Mesothelial cell of epicardium (in vitro differentiated cells): ENCODE measurements around the gene ITGB4. TPM values are rescaled to one million over a fixed set of nuclear protein-coding genes. Genes with fewer than 3 reads are reported as not detected.

Experiments
- DNase-seq, 2 experiments: peaks; one replicate each; pipeline ENCODE4 v3.0.0; 2021; ENCODE audit warnings: low spot score in 2 of 2; ENCODE audit not compliant: unreplicated experiment in 2 of 2
- H3K27ac Mint-ChIP-seq: 2 replicates; pipeline ENCODE4 v1.8.0; 2021; ENCODE audit warnings: mixed read lengths
- H3K27me3 Mint-ChIP-seq: 2 replicates; pipeline ENCODE4 v1.8.0; 2021; ENCODE audit warnings: low read depth, mixed read lengths
- H3K36me3 Mint-ChIP-seq: 2 replicates; pipeline ENCODE4 v1.8.0; 2021; ENCODE audit warnings: mixed read lengths
- H3K4me1 Mint-ChIP-seq: 2 replicates; pipeline ENCODE4 v1.8.0; 2021; ENCODE audit warnings: mixed read lengths
- H3K4me3 Mint-ChIP-seq: 2 replicates; pipeline ENCODE4 v1.8.0; 2021; ENCODE audit warnings: mild to moderate bottlenecking, moderate library complexity, mixed read lengths
- H3K9me3 Mint-ChIP-seq: 2 replicates; pipeline ENCODE4 v1.8.0; 2021; ENCODE audit warnings: mixed read lengths
- CTCF ChIP-seq: fragments of 200-600 bp; sonication (generic); IDR thresholded peaks from one replicate; pipeline ENCODE4 v1.5.0; 2021; ENCODE audit warnings: antibody characterized with exemption; ENCODE audit not compliant: unreplicated experiment
- microRNA-seq: library from miRNA; unstranded; fragments of <30 nt; microRNA quantifications from one replicate; pipeline ENCODE4 v1.2.0, GENCODE V29; 2021; ENCODE audit warnings: inconsistent platforms, mixed read lengths
- total RNA-seq: library from RNA; stranded (reverse); gene quantifications from 3 replicates; pipeline ENCODE4 v1.2.1, GENCODE V29; 2021

ITGB4 gene
- total RNA-seq, 1 donor from 2014 or later: 117 TPM

- H3K27ac Mint-ChIP-seq: no peak overlapping the region
- no peak for TF ChIP-seq CTCF
- H3K27me3 Mint-ChIP-seq: no peaks in the 10 kb centered on the region
- H3K9me3 Mint-ChIP-seq: no peaks in the 10 kb centered on the region
- DNase-seq: no peak
- H3K4me1 Mint-ChIP-seq: no peaks in the 10 kb centered on the region
- H3K36me3 Mint-ChIP-seq: peaks cover 13% of the 10 kb centered on the region
- H3K4me3 Mint-ChIP-seq: no peak overlapping the region
Observed at GRCh38 chr17:75799402-75799801, 78.1 kb downstream of the ITGB4 start.

DNA sequence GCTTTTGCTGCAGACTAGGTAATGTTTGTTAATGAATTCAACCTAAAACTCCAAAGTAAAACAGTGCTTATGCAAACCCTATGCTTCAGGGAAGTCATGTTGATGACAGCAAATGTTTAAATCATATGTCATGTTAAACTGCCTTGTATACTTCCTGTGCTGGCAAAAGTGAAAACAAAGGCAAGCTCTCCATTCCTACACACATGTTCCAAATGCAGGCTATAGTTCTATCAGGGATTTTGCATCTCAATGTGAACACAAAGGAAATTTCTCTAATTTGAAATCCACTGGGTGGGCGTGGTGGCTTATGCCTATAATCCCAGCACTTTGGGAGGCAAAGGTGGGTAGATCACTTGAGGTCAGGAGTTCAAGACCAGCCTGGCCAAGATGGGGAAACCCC, 82.6 kb downstream of the ITGB4 start:
- TF ChIP-seq CTCF: no peak
- H3K9me3 Mint-ChIP-seq: no peaks in the 10 kb centered on the region
- peaks cover 7% of the 10 kb centered on the region for H3K36me3 Mint-ChIP-seq
- peaks cover 4% of the 10 kb centered on the region for H3K4me1 Mint-ChIP-seq
- H3K4me3 Mint-ChIP-seq: no peak overlapping the region
- DNase-seq: no peak
- H3K27ac Mint-ChIP-seq: no peak overlapping the region
- H3K27me3 Mint-ChIP-seq: no peaks in the 10 kb centered on the region

DNA sequence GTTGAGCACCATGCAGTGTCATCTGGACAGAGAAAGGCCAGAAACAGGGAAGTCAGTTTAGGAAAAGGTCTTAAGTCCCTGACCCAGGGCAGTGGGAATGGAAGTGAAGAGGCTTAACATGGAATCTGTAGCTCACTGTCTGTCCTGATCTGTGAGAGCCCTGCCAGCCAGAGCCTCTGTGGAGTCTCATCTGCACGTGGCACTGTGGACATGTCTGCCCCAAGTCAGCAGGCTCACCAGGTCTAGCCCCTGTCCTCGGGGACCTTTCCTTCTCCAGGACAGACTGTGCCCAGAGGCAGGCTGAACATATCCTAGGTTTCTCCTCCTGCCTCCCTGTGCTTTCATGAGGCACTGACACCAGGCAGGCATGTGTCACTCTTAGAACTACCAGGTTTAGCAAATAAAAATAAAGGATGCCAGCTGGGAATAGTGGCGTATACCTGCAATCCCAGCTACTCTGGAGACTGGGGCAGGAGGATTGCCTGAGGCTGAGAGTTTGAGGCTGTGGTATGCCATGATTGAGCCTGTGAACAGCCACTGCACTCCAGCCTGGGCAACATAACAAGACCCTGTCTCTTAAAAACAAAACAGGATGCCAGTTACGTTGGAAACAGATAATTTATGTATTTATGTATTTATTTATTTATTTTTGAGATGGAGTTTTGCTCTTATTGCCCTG, 85.7 kb downstream of the ITGB4 start:
- H3K9me3 Mint-ChIP-seq: no peaks in the 10 kb centered on the region
- H3K36me3 Mint-ChIP-seq: no peaks in the 10 kb centered on the region
- peaks cover 6% of the 10 kb centered on the region for H3K4me1 Mint-ChIP-seq
- H3K27me3 Mint-ChIP-seq: no peaks in the 10 kb centered on the region
- TF ChIP-seq CTCF: no peak
- H3K4me3 Mint-ChIP-seq: no peak overlapping the region
- DNase-seq: no peak
- H3K27ac Mint-ChIP-seq: no peak overlapping the region

Small RNAs within 50 kb of the gene (microRNA-seq; reads per million reads assigned to microRNA genes)
- gene MIR4738: not detected

Other genes starting within 250 kb of the ITGB4 start
- gene CASKIN2, start 205.9 kb upstream of the ITGB4 start, total RNA-seq: 37.4 to 39.2 TPM (median 37.4 TPM) in 3 replicates
- gene TSEN54, start 204.9 kb upstream of the ITGB4 start, total RNA-seq: 27.2 to 31.8 TPM (median 31.8 TPM) in 3 replicates
- gene LLGL2, start 195.8 kb upstream of the ITGB4 start, total RNA-seq: 29.8 to 33.1 TPM (median 31.9 TPM) in 3 replicates
- 257 to 281 TPM (median 277 TPM) in 3 replicates for gene MYO15B, start 133.7 kb upstream of the ITGB4 start, total RNA-seq
- 0.95 to 1.7 TPM (median 1.5 TPM) in 3 replicates for gene SMIM5, start 88.0 kb upstream of the ITGB4 start, total RNA-seq
- 56.9 to 63.3 TPM (median 62.6 TPM) in 3 replicates for gene RECQL5, start 54.3 kb upstream of the ITGB4 start, total RNA-seq
- 96.0 to 109 TPM (median 106 TPM) in 3 replicates for gene SAP30BP, start 54.1 kb upstream of the ITGB4 start, total RNA-seq
- gene GALK1, start 43.7 kb downstream of the ITGB4 start, total RNA-seq: 28.0 to 32.1 TPM (median 30.4 TPM) in 3 replicates
- gene UNK, start 63.3 kb downstream of the ITGB4 start, total RNA-seq: 63.4 to 66.4 TPM (median 65.4 TPM) in 3 replicates
- 6.0 to 7.7 TPM (median 6.8 TPM) in 3 replicates for gene UNC13D, start 122.9 kb downstream of the ITGB4 start, total RNA-seq
- 42.3 to 46.0 TPM (median 45.8 TPM) in 3 replicates for gene WBP2, start 133.9 kb downstream of the ITGB4 start, total RNA-seq
- 2.8 to 3.1 TPM (median 2.9 TPM) in 3 replicates for gene TRIM47, start 157.1 kb downstream of the ITGB4 start, total RNA-seq
- gene TRIM65, start 175.5 kb downstream of the ITGB4 start, total RNA-seq: 21.2 to 21.9 TPM (median 21.4 TPM) in 3 replicates
- gene MRPL38, start 183.4 kb downstream of the ITGB4 start, total RNA-seq: 77.8 to 91.1 TPM (median 82.2 TPM) in 3 replicates
- 22.4 to 24.6 TPM (median 23.4 TPM) in 3 replicates for gene FBF1, start 219.6 kb downstream of the ITGB4 start, total RNA-seq